NCI-H524 treated with DMSO at 0.1 percent for 48 hours (cell line): ENCODE measurements around the gene SORBS1.

Experiments
- DNase-seq: peaks from one replicate; lab custom pipeline; 2025; lab: John Stamatoyannopoulos, UW

Gene SORBS1

DNA sequence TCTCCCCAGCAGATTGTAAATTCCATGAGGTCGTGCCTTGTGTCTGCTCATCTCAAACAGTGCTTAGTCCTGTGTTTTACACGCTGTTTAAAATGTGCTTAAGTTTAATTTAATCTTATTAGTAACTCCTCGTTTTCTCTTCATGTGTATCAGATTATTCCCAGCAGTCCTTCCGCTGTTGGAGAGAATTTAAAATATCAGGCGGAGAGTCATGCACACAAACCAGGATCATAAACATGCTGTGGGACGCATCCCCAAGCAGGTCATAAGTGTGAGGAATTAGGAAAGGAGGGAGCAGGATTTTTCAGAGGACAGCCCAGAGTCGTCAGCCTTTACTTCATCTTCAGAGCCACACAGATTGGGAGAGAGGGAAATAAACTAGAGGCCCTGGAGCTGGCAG lies 4.2 kb upstream of the SORBS1 start:
- DNase-seq, result no peak

DNA sequence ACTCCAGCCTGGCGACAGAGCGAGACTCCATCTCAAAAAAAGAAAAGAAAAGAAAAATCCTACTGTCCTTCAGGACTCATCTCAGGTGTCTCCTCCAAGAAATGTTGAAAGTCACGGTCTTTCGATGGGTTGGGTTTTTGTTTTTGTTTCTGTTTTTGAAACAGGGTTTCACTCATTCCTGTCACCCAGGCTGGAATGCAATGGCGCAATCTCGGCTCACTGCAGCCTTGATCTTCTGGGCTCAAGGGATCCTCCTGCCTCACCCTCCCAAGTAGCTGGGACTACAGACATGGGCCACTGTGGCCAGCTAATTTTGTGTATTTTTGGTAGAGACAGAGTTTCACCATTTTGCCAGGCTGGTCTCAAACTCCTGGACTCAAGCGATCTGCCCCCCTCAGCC lies 3.1 kb upstream of the SORBS1 start:
- DNase-seq, result no peak

DNA sequence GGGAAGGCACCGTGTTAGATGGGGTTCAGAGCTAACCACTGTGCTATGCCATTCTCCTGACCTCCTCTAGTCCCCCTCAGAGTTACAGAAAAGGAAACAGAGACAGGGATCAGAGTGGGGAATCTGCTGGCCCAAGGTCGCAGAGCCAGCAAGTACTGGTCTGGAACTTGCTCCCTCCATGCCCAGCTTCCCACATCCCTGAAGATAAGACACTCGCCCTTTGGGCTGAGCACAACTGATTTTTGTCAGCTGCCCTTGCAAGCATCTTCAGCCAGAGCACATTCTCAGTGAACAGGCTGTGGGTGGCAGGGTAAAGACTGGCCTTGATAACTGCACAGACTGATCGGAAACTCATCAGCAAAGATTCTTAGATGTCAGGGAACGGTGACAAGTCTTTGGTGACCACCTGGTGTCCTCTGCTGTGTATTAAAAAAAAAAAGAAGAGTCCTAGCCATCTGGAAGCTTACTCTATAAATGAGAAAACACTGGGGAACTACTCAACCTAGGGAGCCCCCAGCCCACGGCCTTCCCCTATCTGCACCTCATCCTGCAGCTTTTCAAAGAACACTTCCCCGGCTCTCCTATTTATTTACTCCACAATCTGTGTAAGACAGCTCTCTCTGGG lies 1.3 kb upstream of the SORBS1 start:
- no peak for DNase-seq

DNA sequence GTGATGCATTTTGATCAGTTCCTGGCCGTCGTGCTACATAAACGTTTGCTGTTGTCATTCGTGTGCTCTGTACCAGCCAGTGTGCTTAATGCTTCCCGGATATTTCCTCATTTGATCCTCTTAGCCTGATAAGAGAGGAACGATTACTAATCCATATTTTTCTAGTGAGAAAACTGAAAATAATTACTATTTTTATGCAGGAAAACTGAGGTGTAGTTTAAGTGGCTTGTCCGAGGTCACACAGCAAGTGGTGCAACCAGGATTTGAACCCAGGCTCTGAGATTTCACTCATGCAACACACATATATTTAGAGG lies 650 bp upstream of the SORBS1 start:
- no peak for DNase-seq

DNA sequence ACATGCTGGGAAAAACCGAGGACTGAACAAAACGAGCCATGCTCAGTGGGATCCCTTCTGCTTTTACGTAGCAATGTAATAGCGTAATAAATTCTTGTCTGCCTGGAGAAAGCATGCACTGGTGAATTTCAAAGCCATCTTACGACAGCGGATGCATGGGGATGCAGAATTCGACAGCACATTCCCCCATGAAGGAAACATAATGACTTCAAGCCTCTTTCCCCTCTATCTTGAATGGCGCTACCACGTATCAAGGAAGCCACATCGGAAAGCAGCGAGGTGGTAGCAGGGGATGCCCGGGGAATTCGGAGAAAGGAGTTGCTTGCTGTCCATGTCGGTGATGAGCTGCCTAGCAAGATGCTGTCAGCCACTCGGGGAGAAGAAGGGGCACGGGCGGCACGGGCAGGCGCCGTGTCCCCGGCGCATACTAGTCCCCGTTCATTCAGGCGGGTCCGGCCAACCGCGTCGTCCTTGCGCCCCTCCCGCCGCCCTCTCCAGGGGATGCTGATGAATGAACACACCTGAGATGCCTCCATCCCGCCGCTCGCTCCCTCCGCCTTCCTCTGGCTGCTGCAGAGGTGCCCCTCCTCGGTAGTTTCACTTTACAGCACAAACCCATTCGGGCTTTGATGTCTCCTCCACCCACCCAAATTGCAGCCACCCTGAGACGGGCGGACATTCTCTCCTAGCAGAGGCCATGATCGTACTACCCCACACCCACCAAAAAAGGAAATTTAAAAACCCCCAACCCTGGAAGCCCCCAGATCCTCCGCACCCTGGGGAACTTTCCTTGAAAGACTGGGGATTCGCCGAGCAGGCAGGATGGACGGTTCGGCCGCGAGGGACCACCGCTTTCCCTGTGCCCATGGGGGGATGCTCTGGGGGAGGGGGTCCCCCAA lies 644 bp downstream of the SORBS1 start:
- DNase-seq, result no peak

DNA sequence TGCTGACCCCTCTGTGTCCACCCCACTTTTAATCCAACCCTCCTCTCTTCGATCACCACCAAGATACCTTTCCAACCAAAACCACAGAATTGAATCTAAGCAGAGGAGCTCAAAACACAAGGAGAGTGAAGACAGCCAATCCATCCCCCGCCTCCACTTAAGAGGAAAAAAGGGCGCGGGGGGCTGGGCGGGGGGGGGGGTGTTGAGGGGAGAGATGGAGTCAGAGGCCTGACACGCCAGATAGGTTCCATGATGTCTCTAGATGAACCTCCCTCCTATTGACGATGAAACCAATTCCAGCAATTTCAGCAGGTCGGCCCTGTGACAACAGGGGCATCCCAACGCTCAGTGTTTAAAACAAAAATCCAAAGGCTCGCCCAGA lies 1.3 kb downstream of the SORBS1 start:
- no peak for DNase-seq

DNA sequence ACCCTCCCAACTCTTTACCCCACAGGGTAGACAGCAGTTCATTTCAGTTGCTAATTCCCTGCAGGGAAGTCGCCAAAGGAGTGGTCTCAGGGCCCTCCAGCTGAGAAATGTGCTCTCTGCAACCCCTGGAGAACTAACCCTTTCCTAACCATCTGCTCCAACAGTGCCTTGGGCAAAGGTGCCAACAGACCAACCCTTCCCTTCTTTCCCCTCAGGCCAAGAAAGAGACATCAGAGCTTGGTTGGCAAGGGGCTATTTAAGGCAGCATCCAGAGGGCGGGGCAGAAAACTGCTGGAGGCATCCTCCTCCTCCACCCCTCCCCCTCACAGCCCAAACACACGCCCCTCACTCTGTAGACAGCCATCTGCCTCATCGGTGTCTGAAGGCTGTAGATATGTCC lies 1.7 kb downstream of the SORBS1 start:
- no peak for DNase-seq

DNA sequence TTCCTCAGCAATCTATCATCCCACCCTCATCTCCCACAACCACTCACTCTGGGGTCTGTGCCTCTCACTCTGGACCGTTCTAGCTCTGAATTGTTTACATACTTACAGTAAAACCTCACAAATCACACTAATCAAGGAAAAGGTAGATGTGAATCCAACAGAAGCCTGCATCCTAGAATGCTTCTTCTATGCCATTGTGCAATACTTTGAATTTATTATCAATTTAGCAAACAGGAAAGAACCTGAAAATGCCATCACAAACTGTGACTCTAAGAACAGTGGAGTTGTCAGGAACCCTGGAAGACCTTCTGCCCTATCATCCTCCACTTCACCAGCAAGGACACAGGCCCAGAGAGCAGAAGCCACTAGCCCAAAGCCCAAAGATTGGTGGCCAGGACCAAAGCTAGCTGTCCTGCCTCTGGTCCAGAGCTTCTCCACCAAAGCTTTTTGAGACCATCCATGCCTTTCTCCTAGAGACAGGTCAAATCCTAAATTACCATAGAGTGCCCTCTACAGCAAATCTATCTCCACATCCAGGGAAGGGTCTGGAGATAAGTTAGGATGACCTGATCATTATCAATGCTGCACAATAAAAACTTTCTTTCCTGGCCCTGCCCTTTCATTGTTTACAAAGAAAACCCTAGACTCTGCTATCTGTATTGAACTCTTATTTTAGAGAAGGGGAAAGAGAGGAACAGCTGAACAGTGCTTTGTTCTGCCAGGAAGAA lies 2.4 kb downstream of the SORBS1 start:
- DNase-seq, result no peak

DNA sequence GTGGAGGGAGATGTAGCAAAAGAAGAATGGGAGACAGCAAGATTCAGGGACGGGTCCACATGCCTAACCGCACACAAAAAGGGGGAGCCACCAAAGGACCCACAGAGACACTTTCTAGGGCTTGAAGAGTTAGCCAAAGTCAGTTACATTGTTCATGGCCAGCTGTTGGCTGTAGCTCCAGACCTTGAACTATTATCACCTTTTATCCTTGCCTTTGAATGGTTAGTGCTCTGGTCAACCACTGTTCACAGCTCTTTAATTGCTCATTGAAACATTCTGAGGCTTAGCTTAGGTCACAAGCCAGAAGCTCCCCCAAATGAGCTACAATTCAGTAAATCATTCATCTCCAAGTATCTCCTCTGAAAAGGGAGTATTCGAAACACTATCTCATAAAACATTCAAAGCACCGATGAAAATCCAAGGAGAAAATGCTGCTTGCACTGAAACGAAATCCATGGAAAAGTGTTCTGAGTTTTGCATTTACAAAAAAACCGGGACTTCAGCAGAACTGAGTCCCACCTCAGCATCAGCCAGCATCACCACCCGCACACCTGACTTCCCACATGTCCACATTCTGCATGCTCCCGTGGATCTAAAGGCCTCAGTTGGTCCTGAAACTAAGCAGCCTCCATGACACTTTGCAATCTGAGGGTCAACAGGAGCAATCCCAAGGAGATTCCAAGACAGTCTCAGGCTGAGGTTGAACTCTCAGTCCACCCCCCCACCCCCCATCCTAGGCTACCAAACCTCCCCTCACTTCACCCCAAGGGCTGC lies 4.0 kb downstream of the SORBS1 start:
- DNase-seq, result no peak

DNA sequence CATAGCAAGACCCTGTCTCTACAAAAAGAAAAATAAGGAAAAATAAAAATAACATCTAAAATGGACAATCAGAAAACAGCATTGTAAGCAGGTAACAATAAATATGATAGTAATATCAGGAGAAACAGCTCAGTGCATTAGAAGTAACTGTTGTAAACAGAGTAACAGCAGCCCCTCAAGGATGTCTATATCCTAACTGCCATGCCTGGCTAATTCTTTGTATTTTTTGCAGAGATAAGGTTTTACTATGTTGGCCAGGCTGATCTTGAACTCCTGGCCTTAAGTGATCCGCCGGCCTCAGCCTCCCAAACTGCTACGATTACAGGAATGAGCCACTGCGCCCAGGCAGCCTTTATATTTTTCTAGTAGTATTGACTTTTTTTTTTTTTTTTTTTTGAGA lies 7.5 kb downstream of the SORBS1 start:
- DNase-seq, result no peak

DNA sequence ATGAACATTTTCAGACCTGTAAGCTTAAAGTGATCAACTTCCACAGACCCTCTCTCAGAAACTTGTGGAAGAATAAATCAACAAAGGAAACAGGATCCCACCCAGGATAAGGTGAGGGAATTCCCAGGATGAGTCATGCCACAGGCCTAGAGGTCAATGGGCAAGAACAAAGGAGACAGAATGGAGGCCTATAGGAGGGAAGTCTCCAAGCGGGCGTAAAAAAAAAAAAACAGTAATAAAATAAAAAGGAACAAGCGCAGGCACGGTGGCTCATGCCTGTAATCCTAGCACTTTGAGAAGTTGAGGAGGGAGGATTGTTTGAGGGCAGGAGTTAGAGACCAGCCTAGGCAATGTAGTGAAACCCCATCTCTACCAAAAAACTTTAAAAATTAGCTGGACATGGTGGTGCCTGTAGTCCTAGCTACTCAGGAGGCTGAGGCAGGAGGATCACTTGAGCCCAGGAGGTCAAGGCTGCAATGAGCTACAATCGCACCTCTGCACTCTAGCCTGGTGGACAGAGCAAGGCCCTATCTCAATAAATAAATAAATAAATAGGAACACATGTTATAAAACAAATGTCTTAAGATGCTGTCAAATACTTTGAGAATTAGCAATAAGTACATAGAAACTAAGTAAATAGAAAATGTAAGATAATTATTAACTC lies 8.4 kb downstream of the SORBS1 start:
- no peak for DNase-seq

DNA sequence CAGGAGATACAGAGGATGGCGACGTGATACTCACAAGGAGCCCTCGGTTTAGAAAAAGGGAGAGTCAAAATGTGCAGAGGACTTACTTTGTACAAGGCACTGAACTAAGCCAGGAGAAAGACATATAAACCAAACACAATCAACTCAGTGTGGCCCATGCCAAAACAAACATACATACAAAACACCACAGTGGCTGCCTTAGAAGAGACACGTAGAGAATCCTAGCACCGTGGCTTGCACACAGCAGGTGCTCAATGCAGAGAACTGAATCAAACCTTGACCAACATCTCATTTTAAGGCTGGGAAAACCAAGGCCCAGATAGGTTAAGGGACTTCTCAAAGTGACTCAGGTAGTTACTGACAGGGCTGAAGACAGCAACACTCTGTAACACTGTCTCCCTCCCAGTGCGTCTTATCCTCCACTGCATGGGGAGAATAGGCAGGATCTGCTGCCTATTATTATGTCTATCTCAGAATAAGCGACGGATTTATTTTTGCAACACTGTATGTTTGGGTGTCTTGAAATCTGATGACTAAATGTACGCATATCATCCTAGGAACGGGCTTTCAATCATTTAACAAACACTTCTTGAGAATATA lies 11.0 kb downstream of the SORBS1 start:
- DNase-seq, result no peak

DNA sequence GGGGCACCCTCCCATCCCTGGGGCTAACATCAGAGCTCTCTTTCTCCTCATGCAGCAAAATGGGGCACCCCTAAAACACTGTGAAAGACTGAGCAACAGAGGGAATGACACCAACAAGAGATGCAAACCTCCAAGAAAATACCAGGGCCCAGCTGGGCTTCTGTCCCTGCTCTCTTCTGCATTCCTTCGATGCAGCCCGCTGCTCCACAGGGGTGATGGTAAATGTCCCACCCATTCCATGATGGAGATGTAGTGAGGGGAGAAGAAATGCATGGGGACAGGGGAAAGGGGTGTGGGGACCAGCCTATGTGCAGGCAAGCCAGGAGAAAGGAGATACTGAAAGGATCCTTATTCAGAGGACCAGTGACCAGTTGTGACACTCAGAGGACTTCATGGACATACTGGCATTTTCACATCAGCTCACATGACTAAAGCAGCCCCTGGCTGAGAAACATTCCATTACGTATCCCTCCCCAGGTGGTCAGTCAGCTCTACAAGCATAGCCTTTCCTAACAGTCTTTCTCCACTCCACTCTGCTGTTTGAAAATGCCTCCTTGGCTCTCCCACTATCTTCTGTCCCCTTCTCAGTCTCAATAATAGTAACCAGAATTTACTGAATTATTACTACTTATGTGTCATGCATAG lies 13.3 kb downstream of the SORBS1 start:
- DNase-seq, result no peak

DNA sequence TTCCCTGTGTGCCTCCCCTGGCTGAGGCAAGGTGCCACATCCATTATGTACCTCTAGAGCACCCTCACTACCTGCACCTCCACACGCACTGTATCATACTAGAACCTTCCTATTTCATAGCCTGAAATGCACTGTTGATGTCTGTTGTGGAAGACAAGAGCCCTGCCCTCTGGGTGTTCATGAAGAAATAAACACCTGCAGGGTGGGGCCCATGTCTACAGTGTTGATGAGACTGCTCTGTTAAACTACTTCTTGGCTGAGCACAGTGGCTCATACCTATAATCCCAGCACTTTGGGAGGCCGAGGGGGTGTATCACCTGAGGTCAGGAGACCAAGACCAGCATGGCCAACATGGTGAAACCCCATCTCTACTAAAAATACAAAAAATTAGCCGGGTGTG lies 14.0 kb downstream of the SORBS1 start:
- no peak for DNase-seq

DNA sequence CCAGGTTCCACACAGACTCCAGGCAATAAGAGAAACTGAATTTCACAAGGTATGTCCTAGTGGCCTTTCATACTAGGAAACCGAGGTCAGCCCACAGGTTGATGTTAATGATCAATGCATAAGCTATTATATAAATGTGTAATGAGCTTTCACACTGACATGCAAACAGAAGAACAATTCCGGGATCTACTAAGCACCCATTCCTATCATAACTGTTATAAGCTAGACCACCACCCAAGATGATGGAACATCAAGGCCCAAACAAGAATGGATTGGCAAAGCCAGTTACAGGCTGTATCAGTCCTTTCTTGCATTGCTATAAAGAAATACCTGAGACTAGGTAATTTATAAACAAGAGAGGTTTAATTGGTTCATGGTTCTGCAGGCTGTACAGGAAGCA lies 15.2 kb downstream of the SORBS1 start:
- DNase-seq, result no peak

DNA sequence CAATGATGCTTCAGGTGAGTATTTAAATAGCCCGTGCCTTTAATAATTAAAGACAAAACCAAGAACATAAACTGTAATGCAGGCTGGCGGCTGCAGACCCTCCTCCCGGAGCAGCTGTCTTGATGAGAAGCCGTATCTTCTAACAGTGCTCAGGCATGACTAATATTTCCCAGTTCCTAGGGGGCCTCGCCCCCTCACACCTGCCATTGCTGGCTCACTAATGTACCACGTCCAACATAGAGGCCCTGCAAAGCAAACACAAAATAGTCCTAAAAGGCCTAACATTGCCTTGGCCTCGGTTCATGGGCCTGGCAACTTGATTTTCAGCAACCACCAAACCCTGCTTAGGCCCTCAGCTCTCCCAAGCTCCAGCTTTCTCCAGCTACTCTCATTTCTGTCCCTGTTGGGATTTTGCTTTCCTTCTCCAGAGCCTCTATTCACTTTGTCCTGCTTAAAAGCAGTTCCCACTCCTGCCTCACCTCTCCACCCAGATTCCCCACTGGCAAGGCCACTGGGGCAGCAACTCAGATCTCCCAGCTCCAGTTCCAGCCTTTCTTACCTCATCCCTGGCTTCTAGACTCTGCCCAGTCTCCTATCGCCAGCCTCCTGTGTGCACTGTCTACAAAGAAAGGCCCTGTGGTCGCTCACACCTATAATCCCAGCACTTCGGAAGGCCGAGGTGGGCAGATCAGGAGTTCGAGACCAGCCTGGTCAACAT lies 16.2 kb downstream of the SORBS1 start:
- DNase-seq, result no peak

DNA sequence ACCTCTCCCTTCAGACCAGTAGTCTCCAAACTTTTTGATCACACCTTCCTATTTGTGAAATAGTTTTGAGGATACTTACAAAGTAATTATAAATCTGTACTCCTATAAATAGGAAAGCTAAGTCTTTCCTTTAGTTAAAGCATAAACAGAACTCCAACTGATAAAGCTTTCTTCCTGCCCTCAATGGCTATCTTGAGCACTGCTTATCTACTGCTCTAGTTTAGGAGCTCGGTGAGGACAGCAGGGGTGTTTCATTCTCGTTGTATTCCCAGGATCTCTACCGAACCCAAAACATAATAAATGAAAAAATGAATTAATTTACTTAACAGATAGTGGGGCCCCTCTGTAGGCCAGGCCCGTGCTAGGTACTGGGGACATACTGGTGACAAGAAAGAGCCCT lies 17.7 kb downstream of the SORBS1 start:
- no peak for DNase-seq

DNA sequence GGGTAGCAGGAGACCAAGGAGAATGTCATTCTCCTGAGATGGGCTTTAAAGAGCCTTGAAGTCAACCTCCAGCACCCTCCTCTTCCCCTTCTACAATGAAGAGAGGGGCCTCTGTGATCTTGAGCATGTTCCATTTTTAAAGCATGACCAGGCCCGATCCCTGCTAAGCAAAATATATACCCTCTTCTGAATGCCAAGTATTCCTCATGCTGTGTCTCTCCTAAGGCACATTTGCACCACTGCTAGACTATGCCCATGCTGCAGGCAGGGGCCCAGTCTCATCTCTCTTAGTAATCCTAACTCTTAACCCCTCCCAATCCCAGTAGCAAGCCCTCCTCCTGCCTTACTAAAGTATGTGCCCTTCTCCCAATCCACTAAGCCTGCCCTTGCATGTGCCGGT lies 18.4 kb downstream of the SORBS1 start:
- DNase-seq, result no peak

DNA sequence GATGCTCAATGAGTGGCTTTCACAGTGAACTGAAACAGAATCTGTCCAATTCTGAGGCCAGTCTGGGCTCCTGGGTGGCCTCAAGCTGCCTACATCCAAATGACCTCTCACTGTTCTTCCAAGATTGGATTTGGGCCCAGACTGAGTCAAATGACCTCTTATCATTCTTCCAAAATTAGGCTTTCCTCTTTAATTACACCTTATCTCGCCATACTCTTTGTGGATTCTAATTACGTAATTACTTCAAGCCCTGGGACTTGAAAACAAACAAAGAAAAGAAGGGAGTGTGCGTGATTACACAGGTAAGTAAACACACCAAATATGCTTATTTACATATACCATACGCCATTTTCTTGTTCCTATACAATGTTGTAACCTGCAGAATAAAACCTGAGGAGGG lies 18.8 kb downstream of the SORBS1 start:
- no peak for DNase-seq

DNA sequence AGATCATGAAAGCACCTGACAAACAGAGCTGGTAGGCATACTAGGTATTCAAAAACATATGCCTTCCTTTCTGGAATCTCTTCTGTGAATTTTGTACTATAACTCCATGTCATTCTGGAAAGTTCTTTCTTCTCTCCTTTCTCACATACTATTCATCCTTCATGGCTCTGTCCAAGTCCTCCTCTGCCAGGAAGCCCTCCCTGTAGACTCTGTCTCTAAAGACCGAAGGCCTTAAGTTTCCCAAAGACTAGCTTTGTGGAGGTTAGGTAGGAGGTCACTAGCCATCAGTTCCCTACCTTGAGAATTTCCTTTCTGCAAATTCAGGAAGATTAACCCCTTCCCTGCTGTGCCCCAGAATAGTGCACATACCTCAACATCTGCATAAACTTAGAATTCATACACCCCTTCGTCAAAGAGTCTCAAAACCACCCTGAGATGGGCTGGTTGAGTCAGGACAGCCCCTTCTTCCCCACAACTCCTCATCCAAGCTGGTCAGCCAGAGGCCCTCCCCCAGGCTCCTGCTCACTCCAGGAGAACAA lies 20.6 kb downstream of the SORBS1 start:
- DNase-seq, result no peak
